Neural progenitor cell (in vitro differentiated cells): ENCODE data around the gene ECEL1. TPM values are rescaled to one million over a fixed set of nuclear protein-coding genes. Genes with fewer than 3 reads are reported as not detected.
A peak's percentile ranks its signal among the peaks of the same experiment; 100 is the strongest.

ENCODE experiments used
- DNase-seq: peaks from one replicate; pipeline ENCODE4 v3.0.0-alpha.2; 2016; ENCODE audit warnings: low spot score
- H2AFZ ChIP-seq: fragments of 200-600 bp; sonication (generic); replicated peaks from 2 replicates; pipeline ENCODE4 v1.6.1; 2016; ENCODE audit warnings: antibody characterized with exemption
- H3F3A ChIP-seq: fragments of 200-600 bp; sonication (generic); 2 replicates; pipeline ENCODE4 v1.6.1; 2016; ENCODE audit warnings: antibody characterized with exemption, low read depth
- H3K27ac ChIP-seq: fragments of 200-600 bp; sonication (generic); 2 replicates; pipeline ENCODE4 v1.5.1; 2016; ENCODE audit warnings: mild to moderate bottlenecking
- H3K27me3 ChIP-seq: fragments of 200-600 bp; sonication (generic); 2 replicates; pipeline ENCODE4 v1.6.1; 2016; ENCODE audit warnings: mild to moderate bottlenecking, moderate library complexity
- H3K36me3 ChIP-seq: fragments of 200-600 bp; sonication (generic); 2 replicates; pipeline ENCODE4 v1.5.1; 2016
- H3K4me1 ChIP-seq: fragments of 200-600 bp; sonication (generic); 2 replicates; pipeline ENCODE4 v1.6.1; 2016; ENCODE audit warnings: mixed run types
- H3K4me2 ChIP-seq: fragments of 200-600 bp; sonication (generic); 2 replicates; pipeline ENCODE4 v1.6.1; 2016
- H3K4me3 ChIP-seq: fragments of 200-600 bp; sonication (generic); 2 replicates; pipeline ENCODE4 v1.5.1; 2016
- H3K79me2 ChIP-seq: fragments of 200-600 bp; sonication (generic); 2 replicates; pipeline ENCODE4 v1.6.1; 2016; ENCODE audit warnings: low read depth
- H3K9ac ChIP-seq: fragments of 200-600 bp; sonication (generic); 2 replicates; pipeline ENCODE4 v1.6.1; 2016
- H3K9me3 ChIP-seq: fragments of 200-600 bp; sonication (generic); 2 replicates; pipeline ENCODE4 v1.5.1; 2016; ENCODE audit warnings: low read depth
- H4K20me1 ChIP-seq: fragments of 200-600 bp; sonication (generic); 2 replicates; pipeline ENCODE4 v1.6.1; 2016; ENCODE audit warnings: low read depth
- H3K27ac Mint-ChIP-seq: 3 replicates; pipeline ENCODE4 v1.8.0; 2021; ENCODE audit warnings: mixed read lengths
- H3K27me3 Mint-ChIP-seq: 2 replicates; pipeline ENCODE4 v1.8.0; 2022; ENCODE audit warnings: low read depth, mild to moderate bottlenecking, inconsistent platforms, moderate library complexity, mixed read lengths; ENCODE audit not compliant: insufficient read depth
- H3K36me3 Mint-ChIP-seq: 3 replicates; pipeline ENCODE4 v1.8.0; 2021; ENCODE audit warnings: mixed read lengths
- H3K4me1 Mint-ChIP-seq: 3 replicates; pipeline ENCODE4 v1.8.0; 2021; ENCODE audit warnings: mixed read lengths
- H3K4me3 Mint-ChIP-seq: 3 replicates; pipeline ENCODE4 v1.8.0; 2021; ENCODE audit warnings: mild to moderate bottlenecking, moderate library complexity, mixed read lengths
- H3K9me3 Mint-ChIP-seq: 3 replicates; pipeline ENCODE4 v1.8.0; 2020; ENCODE audit warnings: mixed read lengths
- EZH2 ChIP-seq: fragments of 200-600 bp; sonication (generic); IDR thresholded peaks from 2 replicates; pipeline ENCODE4 v1.6.1; 2017; ENCODE audit warnings: antibody characterized with exemption, mild to moderate bottlenecking, moderate library complexity
- EZH2phosphoT487 ChIP-seq: fragments of 200-600 bp; sonication (generic); IDR thresholded peaks from 2 replicates; pipeline ENCODE4 v1.6.1; 2017; ENCODE audit warnings: antibody characterized with exemption
- total RNA-seq: library from RNA; depleted of rRNA; stranded (reverse); fragments of >200 nt; gene quantifications from 2 replicates; pipeline ENCODE4 v1.2.3, GENCODE V29; 2015; ENCODE audit warnings: low replicate concordance
- TF ChIP-seq, protein P1 (sequence below): fragments of 200-600 bp; sonication (generic); IDR thresholded peaks from 2 replicates; pipeline ENCODE4 v1.5.1; 2017; ENCODE audit warnings: antibody characterized with exemption, mild to moderate bottlenecking

ECEL1 gene
- total RNA-seq, 1 donor from 2014 or later: 0.84 TPM

DNA sequence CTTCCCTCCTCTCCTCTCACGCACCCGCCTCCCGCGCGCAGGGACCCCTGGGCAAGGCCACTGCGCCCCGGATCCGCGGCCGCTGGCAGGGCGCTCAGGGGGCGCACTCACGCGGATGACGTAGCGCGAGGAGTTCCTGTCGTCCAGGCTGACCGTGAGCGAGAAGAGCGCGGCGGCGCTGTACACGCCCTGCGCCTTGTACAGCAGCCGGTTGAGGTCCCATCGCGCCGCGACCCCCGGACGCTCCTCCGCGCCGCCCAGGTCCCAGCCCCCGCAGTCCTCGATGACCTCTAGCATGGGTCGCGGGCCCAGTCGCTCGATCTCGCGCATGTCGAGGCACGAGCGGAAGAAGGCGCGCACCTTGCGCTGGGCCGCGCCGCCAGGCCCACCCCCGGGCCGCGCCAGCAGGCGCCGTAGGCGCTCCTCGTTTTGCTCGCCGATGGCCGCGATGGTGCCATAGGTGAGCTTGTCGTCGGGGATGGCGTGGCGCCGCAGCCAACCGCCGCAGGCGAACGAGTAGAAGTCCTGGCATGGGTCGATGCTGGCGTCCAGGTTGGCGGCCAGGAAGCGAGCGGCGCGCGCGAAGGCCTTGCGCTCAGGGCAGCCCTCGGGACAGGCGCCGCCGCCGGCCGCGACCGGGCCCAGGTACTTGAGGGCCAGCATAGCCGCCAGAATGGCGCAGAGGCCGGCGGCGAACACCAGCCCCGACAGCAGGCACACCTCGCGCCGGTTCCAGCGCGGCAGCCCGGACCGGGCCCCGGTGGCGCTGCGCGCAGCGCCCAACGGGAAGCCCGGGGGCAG lies 1.7 kb downstream of the ECEL1 start:
- no peak overlapping the region for H3K9ac ChIP-seq
- H3K9me3 ChIP-seq: no peaks in the 10 kb centered on the region
- Mint-ChIP-seq H3K4me1 (peaks cover 18% of the 10 kb centered on the region), H3K27ac (no peak overlapping the region), H3K27me3 (peaks cover 56% of the 10 kb centered on the region), H3K9me3 (peaks cover 2% of the 10 kb centered on the region), H3K36me3 (no peaks in the 10 kb centered on the region), H3K4me3 (no peak overlapping the region)
- peak overlapping the region; percentile 92 for H3K4me2 ChIP-seq
- peaks cover 18% of the 10 kb centered on the region for H3F3A ChIP-seq
- no peaks in the 10 kb centered on the region for H3K36me3 ChIP-seq
- peaks cover 34% of the 10 kb centered on the region for H3K4me1 ChIP-seq
- peaks cover 43% of the 10 kb centered on the region for H4K20me1 ChIP-seq
- peak; percentile 99 for TF ChIP-seq EZH2
- TF ChIP-seq, protein P1, sequence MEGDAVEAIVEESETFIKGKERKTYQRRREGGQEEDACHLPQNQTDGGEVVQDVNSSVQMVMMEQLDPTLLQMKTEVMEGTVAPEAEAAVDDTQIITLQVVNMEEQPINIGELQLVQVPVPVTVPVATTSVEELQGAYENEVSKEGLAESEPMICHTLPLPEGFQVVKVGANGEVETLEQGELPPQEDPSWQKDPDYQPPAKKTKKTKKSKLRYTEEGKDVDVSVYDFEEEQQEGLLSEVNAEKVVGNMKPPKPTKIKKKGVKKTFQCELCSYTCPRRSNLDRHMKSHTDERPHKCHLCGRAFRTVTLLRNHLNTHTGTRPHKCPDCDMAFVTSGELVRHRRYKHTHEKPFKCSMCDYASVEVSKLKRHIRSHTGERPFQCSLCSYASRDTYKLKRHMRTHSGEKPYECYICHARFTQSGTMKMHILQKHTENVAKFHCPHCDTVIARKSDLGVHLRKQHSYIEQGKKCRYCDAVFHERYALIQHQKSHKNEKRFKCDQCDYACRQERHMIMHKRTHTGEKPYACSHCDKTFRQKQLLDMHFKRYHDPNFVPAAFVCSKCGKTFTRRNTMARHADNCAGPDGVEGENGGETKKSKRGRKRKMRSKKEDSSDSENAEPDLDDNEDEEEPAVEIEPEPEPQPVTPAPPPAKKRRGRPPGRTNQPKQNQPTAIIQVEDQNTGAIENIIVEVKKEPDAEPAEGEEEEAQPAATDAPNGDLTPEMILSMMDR: no peak
- TF ChIP-seq EZH2phosphoT487: peak; percentile 97
- H2AFZ ChIP-seq: peak overlapping the region; percentile 57
- DNase-seq: peak; percentile 63
- H3K4me3 ChIP-seq: peak overlapping the region; percentile 30
- no peaks in the 10 kb centered on the region for H3K79me2 ChIP-seq
- H3K27ac ChIP-seq: no peak overlapping the region
- peaks cover 88% of the 10 kb centered on the region for H3K27me3 ChIP-seq

GRCh38 chr2:232485348-232485756 lies 2.3 kb downstream of the ECEL1 start:
- Histone ChIP-seq H3K4me3 (peak overlapping the region; percentile 30), H3K27me3 (peaks cover 87% of the 10 kb centered on the region), H3K27ac (no peak overlapping the region), H3K36me3 (no peaks in the 10 kb centered on the region), H2AFZ (peak overlapping the region; percentile 57), H4K20me1 (peaks cover 43% of the 10 kb centered on the region), H3K4me1 (peaks cover 34% of the 10 kb centered on the region), H3K4me2 (peak overlapping the region; percentile 92), H3F3A (peaks cover 18% of the 10 kb centered on the region), H3K9ac (no peak overlapping the region), H3K79me2 (no peaks in the 10 kb centered on the region), H3K9me3 (no peaks in the 10 kb centered on the region)
- peaks cover 18% of the 10 kb centered on the region for H3K4me1 Mint-ChIP-seq
- DNase-seq: no peak
- no peaks in the 10 kb centered on the region for H3K36me3 Mint-ChIP-seq
- H3K27me3 Mint-ChIP-seq: peaks cover 55% of the 10 kb centered on the region
- no peak overlapping the region for H3K27ac Mint-ChIP-seq
- peaks cover 2% of the 10 kb centered on the region for H3K9me3 Mint-ChIP-seq
- peak overlapping the region; percentile 62 for H3K4me3 Mint-ChIP-seq
- TF ChIP-seq, protein P1: no peak
- TF ChIP-seq EZH2 (no peak), EZH2phosphoT487 (no peak)

- DNase-seq: no peak
- no peak overlapping the region for H3K27ac Mint-ChIP-seq
- Histone ChIP-seq H3K4me3 (no peak overlapping the region), H3K27ac (no peak overlapping the region), H4K20me1 (peaks cover 40% of the 10 kb centered on the region), H3K4me2 (no peak overlapping the region), H3K9ac (no peak overlapping the region), H3K27me3 (peaks cover 81% of the 10 kb centered on the region), H3K79me2 (no peaks in the 10 kb centered on the region), H3F3A (peaks cover 18% of the 10 kb centered on the region), H3K36me3 (no peaks in the 10 kb centered on the region), H3K9me3 (no peaks in the 10 kb centered on the region), H3K4me1 (peaks cover 33% of the 10 kb centered on the region), H2AFZ (no peak overlapping the region)
- H3K4me3 Mint-ChIP-seq: peak overlapping the region; percentile 62
- no peak for TF ChIP-seq EZH2phosphoT487
- TF ChIP-seq EZH2: no peak
- TF ChIP-seq, protein P1: no peak
- peaks cover 17% of the 10 kb centered on the region for H3K4me1 Mint-ChIP-seq
- H3K27me3 Mint-ChIP-seq: peaks cover 50% of the 10 kb centered on the region
- no peaks in the 10 kb centered on the region for H3K36me3 Mint-ChIP-seq
- peaks cover 2% of the 10 kb centered on the region for H3K9me3 Mint-ChIP-seq
Measured at GRCh38 chr2:232484628-232485347, 2.8 kb downstream of the ECEL1 start.
